ENCODE data around the gene HPD.
"Not testable (repeated sequence)": the region's sequence is repeated elsewhere in the genome, so short reads cannot be mapped to it uniquely, and the experiment has no call there.

Gene HPD

DNA sequence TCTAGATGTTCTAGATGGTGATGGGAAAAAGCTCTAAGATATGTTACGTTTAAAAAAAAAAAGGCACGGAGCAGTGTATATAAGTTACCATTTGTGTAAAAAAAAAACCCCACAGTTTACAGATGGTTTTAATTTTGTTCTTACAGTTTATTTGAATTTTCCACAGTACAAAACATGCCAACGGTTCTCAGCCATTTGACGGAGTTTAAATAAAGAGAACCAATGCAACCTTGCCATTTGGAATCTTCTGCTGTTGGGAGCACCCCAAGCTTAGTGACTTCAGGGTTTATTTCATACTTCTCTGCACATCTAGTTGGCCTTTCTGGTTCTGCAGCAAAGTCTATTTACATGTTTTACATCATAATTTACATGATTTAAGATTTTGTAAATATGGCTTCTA is 7.7 kb upstream of the HPD start:
- DNase-seq (ENCODE audit: low spot score), result no peak

- DNase-seq (ENCODE audit: low spot score), result no peak
Observed at GRCh38 chr12:121861636-121862254, 3.1 kb upstream of the HPD start.

- DNase-seq (ENCODE audit: low spot score), result not testable (repeated sequence)
Observed at GRCh38 chr12:121860699-121861098, 2.0 kb upstream of the HPD start.

GRCh38 chr12:121860257-121860656 is 1.6 kb upstream of the HPD start:
- no peak for DNase-seq (ENCODE audit: low spot score)

- DNase-seq (ENCODE audit: low spot score), result no peak
Observed at GRCh38 chr12:121858318-121858661, 369 bp downstream of the HPD start.

GRCh38 chr12:121857322-121858246 is 1.1 kb downstream of the HPD start:
- DNase-seq (ENCODE audit: low spot score), result no peak

GRCh38 chr12:121852392-121852791 is 6.3 kb downstream of the HPD start:
- not testable (repeated sequence) for DNase-seq (ENCODE audit: low spot score)

- DNase-seq (ENCODE audit: low spot score), result no peak
Observed at GRCh38 chr12:121849665-121850064, 9.0 kb downstream of the HPD start.

- DNase-seq (ENCODE audit: low spot score), result no peak
Observed at GRCh38 chr12:121849211-121849610, 9.4 kb downstream of the HPD start.

DNA sequence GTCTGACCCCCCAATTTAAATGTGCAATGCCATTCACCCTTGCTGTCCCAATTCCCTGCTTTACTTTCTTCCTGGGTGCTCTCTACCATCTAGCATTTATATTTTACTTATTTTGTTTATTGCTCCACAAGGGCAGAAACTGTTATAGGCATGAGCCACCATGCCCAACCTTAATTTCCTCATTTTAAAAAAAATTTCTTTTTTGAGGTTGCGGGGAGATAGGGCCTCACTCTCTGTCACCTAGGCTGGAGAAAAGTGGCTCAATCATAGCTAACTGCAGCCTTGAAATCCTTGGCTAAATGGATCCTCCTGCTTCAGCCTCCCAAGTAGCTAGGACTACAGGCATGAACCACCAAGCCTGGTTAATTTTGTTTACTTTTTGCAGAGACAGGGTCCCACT is 13.0 kb downstream of the HPD start:
- no peak for DNase-seq (ENCODE audit: low spot score)

- no peak for DNase-seq (ENCODE audit: low spot score)
Observed at GRCh38 chr12:121843236-121843982, 15.2 kb downstream of the HPD start.

DNA sequence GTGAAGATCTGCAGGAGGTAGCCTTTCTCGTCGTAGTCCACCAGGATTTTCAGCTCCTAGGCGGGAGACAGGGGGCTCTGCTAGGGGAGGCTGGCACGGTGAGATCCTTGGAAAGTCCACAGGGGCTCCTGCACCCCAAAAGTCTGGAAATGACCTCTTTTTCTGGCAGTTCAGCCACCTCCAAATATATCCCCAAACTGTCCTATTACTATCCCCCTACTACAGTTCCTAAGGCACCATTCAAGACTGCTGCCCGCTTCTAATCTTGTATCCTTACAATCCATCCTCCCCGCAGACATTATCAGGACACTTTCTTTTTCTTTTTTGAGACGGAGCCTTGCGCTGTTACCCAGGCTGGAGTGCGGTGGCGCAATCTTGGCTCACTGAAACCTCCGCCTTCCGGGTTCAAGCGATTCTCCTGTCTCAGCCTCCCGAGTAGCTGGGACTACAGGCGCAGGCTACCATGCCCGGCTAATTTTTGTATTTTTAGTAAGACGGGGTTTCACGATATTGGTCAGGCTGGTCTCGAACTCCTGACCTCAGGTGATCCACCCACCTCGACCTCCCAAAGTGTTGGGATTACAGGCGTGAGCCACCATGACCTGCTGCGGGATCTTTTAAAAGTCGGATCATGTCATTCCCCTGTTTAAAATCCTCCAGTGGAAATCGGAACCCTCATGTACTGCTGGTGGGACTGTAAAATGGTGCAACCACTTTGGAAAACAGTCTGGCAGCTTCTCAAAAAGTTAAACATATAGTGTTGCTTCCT is 18.5 kb downstream of the HPD start:
- no peak for DNase-seq (ENCODE audit: low spot score)

DNA sequence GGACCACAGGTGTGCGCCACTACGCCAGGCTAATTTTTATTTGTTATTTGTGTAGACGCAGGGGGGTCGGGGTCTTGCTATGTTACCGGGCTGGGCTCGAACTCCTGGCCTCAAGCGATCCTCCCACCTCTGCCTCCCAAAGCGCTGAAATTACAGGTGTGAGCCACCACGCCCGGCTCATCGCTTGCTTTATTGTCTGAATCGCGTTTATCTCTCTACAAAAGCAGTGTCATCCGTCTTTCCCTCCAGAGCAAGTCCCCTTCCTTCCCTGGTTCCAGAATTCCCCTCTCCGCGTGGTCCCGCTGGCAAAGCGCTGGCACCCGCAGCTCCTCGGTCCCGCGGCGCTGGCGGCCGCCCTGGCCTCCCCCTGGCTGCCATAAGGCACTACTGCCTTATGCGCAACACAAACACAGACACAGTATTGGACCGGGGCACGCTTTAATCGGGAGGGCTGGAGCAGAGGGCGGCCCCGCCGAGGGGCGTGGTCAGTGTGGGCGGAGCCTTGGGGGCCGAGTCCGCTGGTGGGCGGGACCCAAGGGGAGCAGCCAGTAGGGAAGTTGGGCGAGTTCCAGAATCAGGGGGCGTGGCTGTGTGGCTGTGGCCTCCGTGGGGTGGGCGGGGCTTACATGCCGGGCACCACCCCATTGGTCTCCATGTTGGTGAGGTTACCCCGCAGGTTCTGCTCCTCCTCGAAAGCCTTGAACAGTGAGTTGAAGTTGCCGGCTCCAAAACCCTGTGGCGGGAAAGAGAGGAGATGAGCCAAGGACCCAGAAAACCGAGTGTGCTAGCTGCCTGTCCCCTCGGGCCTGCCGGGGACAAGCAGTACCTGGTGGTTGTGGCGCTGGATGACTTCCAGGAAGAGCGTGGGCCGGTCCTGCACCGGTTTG is 19.3 kb downstream of the HPD start:
- peak; percentile 96 for DNase-seq (ENCODE audit: low spot score)

GRCh38 chr12:121838126-121838525 is 20.5 kb downstream of the HPD start:
- no peak for DNase-seq (ENCODE audit: low spot score)

GRCh38 chr12:121837680-121838079 is 21.0 kb downstream of the HPD start:
- DNase-seq (ENCODE audit: low spot score), result no peak

DNA sequence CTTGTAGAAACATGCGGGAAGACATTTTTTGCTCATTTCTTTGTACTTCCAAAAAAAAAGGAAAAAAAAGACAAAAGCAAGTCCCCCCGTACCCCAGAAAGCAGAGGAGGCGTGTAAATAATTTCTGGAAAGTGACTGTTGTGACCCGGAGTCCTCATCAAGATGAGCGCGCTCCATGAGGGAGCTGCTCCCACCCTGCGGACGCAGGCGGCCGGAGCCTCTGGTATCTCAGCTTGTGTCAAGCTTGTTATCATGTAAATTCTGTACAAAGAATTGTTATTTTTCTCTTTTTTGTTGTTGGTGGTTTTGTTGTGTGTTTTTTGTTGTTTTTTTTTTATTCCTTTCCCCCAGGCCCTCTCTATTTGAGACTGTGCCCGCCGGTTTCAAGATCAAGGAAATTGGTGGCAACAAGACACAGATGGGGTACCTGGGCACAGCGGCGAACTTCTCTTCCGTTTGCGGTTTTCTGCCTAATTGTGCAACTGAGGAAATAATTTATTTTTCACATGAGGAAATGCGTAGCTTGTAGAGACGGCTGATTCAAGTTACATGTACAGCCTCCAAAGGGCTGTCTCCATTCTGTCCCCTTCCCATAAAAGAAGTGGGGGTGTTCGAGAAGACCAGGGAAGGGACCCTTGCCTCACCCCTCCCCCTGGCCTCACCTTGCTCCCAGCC is 27.0 kb downstream of the HPD start:
- no peak for DNase-seq (ENCODE audit: low spot score)

GRCh38 chr12:121830588-121831265 is 27.9 kb downstream of the HPD start:
- no peak for DNase-seq (ENCODE audit: low spot score)

DNA sequence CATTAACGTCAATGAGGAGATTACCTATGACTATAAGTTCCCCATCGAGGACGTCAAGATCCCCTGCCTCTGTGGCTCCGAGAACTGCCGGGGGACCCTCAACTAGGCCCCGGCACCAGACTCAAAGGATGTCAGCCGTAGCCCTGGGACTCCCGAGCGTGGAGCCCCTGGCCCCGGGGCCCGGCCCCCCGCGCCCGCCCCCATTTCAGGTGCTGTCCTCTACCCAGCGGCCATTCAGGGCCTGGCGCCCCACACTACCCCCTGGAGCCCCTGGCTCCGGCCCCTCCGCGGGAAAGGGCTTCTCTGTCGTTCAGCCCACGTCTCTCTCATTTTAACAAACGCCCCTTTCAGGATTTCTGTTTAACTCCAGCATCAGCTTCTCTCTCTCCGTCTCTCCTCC is 28.5 kb downstream of the HPD start:
- DNase-seq (ENCODE audit: low spot score), result no peak

- no peak for DNase-seq (ENCODE audit: low spot score)
Observed at GRCh38 chr12:121829250-121829918, 29.3 kb downstream of the HPD start.

Data from COLO829 (cell line).